ENCODE results near the gene CPS1.

CPS1 gene

GRCh38 chr2:210713122-210713521 is 156.7 kb downstream of the CPS1 start:
- DNase-seq = no peak

- no peak for DNase-seq
Observed at GRCh38 chr2:210715560-210716082, 159.2 kb downstream of the CPS1 start.

GRCh38 chr2:210718503-210718902 is 162.1 kb downstream of the CPS1 start:
- no peak for DNase-seq

- DNase-seq = no peak
Observed at GRCh38 chr2:210722092-210722491, 165.7 kb downstream of the CPS1 start.

GRCh38 chr2:210727549-210727948 is 171.2 kb downstream of the CPS1 start:
- DNase-seq = no peak

Measured in DMS79 (cell line).